GM10248 (cell line): ENCODE measurements around the gene RNF224.

ENCODE experiments used
- CTCF ChIA-PET: fragments of 300-600 bp; sonication (Branson Sonifier 250); formaldehyde crosslinking; extraction: SDS; loops from one replicate; lab custom pipeline; 2021; ENCODE audit warnings: antibody characterized with exemption; lab: Yijun Ruan, JAX
- POLR2A ChIA-PET: fragments of 350-650 bp; sonication (Branson Sonifier 250); formaldehyde crosslinking; extraction: SDS; loops from one replicate; lab custom pipeline; 2020; ENCODE audit warnings: antibody characterized with exemption; lab: Yijun Ruan, JAX
- DNase-seq: peaks from one replicate; pipeline ENCODE4 v3.0.0; 2012; ENCODE audit errors: extremely low spot score
- TF ChIP-seq, protein P1 (sequence below): IDR thresholded peaks from 2 replicates; pipeline ENCODE4 v1.5.1; 2012; ENCODE audit warnings: mild to moderate bottlenecking, low read depth; ENCODE audit errors: extremely low read depth, missing control alignments, control extremely low read depth

RNF224 gene

DNA sequence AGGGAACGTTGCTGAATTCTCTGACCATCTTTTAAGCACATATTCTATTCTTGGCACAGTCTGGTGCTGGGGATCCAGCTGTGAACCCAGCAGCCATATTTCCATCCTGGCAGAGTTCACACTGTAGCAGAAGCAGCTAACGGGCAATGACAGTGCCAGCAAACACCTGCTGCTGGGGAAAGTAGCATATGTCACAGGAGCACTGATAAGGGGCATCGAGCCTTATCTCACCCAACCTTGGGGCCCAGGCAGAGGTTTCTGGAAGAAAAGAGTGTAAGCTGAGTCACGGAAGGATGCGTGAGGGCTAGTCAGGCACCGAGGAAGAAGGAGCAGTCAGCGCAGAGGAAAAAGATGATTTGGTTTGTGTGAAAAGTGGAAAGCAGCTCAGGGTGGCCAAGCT is 20.7 kb upstream of the RNF224 start:
- CTCF ChIA-PET = interaction anchor here (0.8 to 2.6 kb wide), 6 partner anchors 10 to 49 kb away, joined by 3 to 7 read pairs (median 5); partner anchors contain the start of genes ANAPC2, RNF224 and SSNA1
- DNase-seq = no peak
- TF ChIP-seq, protein P1, sequence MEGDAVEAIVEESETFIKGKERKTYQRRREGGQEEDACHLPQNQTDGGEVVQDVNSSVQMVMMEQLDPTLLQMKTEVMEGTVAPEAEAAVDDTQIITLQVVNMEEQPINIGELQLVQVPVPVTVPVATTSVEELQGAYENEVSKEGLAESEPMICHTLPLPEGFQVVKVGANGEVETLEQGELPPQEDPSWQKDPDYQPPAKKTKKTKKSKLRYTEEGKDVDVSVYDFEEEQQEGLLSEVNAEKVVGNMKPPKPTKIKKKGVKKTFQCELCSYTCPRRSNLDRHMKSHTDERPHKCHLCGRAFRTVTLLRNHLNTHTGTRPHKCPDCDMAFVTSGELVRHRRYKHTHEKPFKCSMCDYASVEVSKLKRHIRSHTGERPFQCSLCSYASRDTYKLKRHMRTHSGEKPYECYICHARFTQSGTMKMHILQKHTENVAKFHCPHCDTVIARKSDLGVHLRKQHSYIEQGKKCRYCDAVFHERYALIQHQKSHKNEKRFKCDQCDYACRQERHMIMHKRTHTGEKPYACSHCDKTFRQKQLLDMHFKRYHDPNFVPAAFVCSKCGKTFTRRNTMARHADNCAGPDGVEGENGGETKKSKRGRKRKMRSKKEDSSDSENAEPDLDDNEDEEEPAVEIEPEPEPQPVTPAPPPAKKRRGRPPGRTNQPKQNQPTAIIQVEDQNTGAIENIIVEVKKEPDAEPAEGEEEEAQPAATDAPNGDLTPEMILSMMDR = no peak
- POLR2A ChIA-PET = no interaction called here

DNA sequence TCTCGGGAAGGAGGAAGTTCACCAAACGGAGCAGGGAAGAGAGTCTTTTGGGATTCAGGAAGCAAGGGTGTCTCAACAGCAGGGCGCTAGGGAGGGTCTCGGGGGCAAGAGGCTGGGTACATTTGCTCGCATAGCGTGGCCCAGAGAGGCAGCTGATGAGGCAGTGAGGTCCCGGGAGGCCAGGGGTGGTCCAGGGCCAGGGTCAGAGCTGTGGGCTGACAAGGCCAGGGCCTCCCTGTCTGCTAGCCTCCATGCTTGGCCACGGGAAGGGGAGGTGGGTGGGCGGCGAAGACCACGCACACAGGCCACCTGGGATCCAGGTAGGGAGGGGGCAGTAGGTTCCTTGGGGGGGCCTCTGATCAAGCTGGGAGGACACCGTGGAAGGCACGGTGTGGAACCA is 15.8 kb upstream of the RNF224 start:
- CTCF ChIA-PET = interaction anchor here (1.5 to 2.6 kb wide), 2 partner anchors 9 to 12 kb away, joined by 3 to 9 read pairs; partner anchors contain the start of gene RNF208
- POLR2A ChIA-PET = no interaction called here
- no peak for DNase-seq
- TF ChIP-seq, protein P1 = no peak

- CTCF ChIA-PET = interaction anchor here (1.2 kb wide), 1 partner anchor 9 kb away, joined by 4 read pairs; no protein-coding TSS in a partner anchor
These were observed 14.8 kb upstream of the RNF224 start for GRCh38 chr9:137212520-137212919.

DNA sequence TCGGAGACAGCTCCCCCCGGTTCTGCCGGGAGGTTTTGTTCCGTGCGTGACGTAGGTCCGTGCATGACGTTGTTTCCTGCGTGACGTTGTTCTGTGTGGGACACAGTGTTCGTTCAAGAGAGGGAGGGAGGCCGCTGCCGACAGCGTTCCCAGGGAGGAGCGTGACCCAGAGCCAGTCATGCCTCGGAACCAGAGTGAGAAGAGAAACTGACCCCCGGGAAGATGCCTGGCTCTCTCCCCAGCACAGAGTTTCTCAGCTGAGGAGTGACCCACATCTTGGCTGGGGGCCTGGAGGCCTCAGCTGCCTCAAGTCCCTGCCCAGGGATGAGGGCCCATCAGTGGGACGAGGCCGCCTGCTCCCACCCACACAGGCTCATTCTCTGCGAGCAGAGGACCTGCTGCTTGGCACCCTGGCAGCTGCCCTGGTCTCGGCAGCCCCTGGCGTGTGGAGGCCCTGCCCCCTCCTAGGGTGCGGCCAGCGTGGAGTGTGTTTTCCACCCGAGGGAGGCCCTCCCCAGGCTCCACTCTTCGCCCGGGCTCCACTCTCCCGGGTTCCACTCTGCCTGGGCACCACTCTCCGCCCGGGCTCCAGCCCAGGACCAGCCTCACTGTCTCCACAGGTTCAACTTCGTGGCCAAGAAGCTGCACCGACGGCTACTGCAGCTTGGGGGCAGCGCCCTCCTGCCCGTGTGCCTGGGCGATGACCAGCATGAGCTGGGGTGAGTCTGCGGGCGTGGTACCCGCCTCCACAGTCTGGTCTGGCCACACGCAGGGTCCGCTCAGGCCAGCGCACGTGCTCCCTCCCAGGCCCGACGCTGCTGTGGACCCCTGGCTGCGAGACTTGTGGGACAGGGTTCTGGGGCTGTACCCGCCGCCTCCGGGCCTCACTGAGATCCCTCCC is 13.9 kb upstream of the RNF224 start:
- POLR2A ChIA-PET = no interaction called here
- CTCF ChIA-PET = interaction anchor here (1.1 to 4.2 kb wide), 3 partner anchors 9 to 25 kb away, joined by 3 to 11 read pairs (median 4); partner anchors contain the start of genes ANAPC2 and SSNA1
- TF ChIP-seq, protein P1 = peak; percentile 17
- DNase-seq = no peak

More at GRCh38 chr9:137212520-137212919, 14.8 kb upstream of the RNF224 start:
- POLR2A ChIA-PET = no interaction called here
- DNase-seq = no peak
- TF ChIP-seq, protein P1 = no peak

- ChIA-PET POLR2A (no interaction called here), CTCF (interaction anchor here (1.1 to 4.2 kb wide), 3 partner anchors 11 to 26 kb away, joined by 3 to 13 read pairs (median 11); partner anchors contain the start of genes ANAPC2, RNF224 and SSNA1)
- no peak for DNase-seq
- TF ChIP-seq, protein P1 = no peak
These were observed 12.7 kb upstream of the RNF224 start for GRCh38 chr9:137214620-137215019.

GRCh38 chr9:137215196-137215986 is 11.9 kb upstream of the RNF224 start:
- TF ChIP-seq, protein P1 = no peak
- POLR2A ChIA-PET = no interaction called here
- no peak for DNase-seq
- CTCF ChIA-PET = interaction anchor here (1.2 to 4.2 kb wide), 3 partner anchors 8 to 26 kb away, joined by 6 to 13 read pairs (median 11); partner anchors contain the start of genes ANAPC2, RNF224 and SSNA1
